ENCODE results near the gene STK32B.

DNA sequence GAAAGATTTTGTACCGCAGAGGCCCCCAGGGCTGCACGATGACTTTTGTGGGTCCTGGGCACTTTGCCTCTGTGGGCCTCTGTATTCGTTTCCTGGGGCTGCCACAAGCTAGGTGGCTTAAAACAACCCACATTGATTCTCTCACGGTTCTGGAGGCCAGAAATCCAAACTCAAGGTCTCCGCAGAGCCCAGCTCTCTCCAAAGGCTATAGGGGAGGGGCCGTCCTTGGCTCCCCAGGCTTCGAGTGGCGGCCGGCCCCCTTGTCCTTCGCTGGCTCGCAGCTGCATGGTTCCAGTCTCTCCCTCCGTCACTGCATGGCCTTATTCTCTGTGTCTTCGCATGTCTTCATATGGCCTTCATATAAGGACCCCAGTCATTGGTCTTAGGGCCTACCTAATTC, 415.8 kb downstream of the STK32B start:
- TF ChIP-seq, protein P1, sequence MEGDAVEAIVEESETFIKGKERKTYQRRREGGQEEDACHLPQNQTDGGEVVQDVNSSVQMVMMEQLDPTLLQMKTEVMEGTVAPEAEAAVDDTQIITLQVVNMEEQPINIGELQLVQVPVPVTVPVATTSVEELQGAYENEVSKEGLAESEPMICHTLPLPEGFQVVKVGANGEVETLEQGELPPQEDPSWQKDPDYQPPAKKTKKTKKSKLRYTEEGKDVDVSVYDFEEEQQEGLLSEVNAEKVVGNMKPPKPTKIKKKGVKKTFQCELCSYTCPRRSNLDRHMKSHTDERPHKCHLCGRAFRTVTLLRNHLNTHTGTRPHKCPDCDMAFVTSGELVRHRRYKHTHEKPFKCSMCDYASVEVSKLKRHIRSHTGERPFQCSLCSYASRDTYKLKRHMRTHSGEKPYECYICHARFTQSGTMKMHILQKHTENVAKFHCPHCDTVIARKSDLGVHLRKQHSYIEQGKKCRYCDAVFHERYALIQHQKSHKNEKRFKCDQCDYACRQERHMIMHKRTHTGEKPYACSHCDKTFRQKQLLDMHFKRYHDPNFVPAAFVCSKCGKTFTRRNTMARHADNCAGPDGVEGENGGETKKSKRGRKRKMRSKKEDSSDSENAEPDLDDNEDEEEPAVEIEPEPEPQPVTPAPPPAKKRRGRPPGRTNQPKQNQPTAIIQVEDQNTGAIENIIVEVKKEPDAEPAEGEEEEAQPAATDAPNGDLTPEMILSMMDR (IDR thresholded peaks at IDR 0.05), result no peak
- TF ChIP-seq ZFX (IDR thresholded peaks at IDR 0.05; ENCODE audit: borderline replicate concordance), result no peak

Measured in 22Rv1 (cell line).